Measurements from ENCODE around the gene PPM1B. TPM values are rescaled to one million over a fixed set of nuclear protein-coding genes. Genes with fewer than 3 reads are reported as not detected.

Gene PPM1B
- total RNA-seq, 1 donor from 2014 or later: 36.2 TPM

DNA sequence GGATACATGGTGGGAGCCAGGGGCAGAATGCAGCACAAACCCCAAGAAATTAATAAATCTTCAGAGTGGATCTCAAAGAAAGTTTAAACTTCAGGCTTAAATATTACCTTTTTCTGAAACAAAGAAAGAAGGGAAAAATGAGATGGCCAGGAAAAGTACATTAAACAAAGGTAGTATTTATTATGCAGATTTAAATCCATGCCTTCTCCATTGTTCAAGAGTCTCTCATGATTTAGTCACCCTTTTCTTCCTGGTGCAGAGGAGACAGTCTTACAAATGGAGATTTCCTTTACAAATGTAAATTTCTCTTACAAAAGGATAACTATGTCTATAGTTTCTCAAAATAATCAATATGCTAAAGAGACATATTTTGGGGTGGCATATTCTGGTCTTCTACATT lies 33.4 kb upstream of the PPM1B start:
- peaks cover under 1% of the 10 kb centered on the region for H3K27me3 Mint-ChIP-seq (ENCODE audit: unreplicated experiment)
- TF ChIP-seq CTCF (IDR thresholded peaks at IDR 0.05): no peak
- peaks cover 9% of the 10 kb centered on the region for H3K4me1 Mint-ChIP-seq (ENCODE audit: unreplicated experiment)
- H3K9me3 Mint-ChIP-seq (ENCODE audit: unreplicated experiment): no peaks in the 10 kb centered on the region
- no peaks in the 10 kb centered on the region for H3K36me3 Mint-ChIP-seq (ENCODE audit: unreplicated experiment)
- no peak overlapping the region for H3K27ac Mint-ChIP-seq (ENCODE audit: unreplicated experiment)
- H3K4me3 Mint-ChIP-seq (ENCODE audit: unreplicated experiment): no peak overlapping the region
- DNase-seq (ENCODE audit: extremely low spot score, unreplicated experiment): no peak

GRCh38 chr2:44135771-44136170 lies 32.9 kb upstream of the PPM1B start:
- Mint-ChIP-seq H3K27me3 (ENCODE audit: unreplicated experiment) (peaks cover 2% of the 10 kb centered on the region), H3K4me3 (ENCODE audit: unreplicated experiment) (no peak overlapping the region), H3K9me3 (ENCODE audit: unreplicated experiment) (no peaks in the 10 kb centered on the region), H3K27ac (ENCODE audit: unreplicated experiment) (no peak overlapping the region), H3K4me1 (ENCODE audit: unreplicated experiment) (peaks cover 6% of the 10 kb centered on the region), H3K36me3 (ENCODE audit: unreplicated experiment) (no peaks in the 10 kb centered on the region)
- no peak for TF ChIP-seq CTCF (IDR thresholded peaks at IDR 0.05)
- no peak for DNase-seq (ENCODE audit: extremely low spot score, unreplicated experiment)

- Mint-ChIP-seq H3K27ac (ENCODE audit: unreplicated experiment) (no peak overlapping the region), H3K36me3 (ENCODE audit: unreplicated experiment) (no peaks in the 10 kb centered on the region), H3K27me3 (ENCODE audit: unreplicated experiment) (peaks cover 2% of the 10 kb centered on the region), H3K4me3 (ENCODE audit: unreplicated experiment) (no peak overlapping the region), H3K9me3 (ENCODE audit: unreplicated experiment) (no peaks in the 10 kb centered on the region), H3K4me1 (ENCODE audit: unreplicated experiment) (peaks cover 6% of the 10 kb centered on the region)
- DNase-seq (ENCODE audit: extremely low spot score, unreplicated experiment): no peak
- no peak for TF ChIP-seq CTCF (IDR thresholded peaks at IDR 0.05)
Observed at GRCh38 chr2:44136252-44136651, 32.4 kb upstream of the PPM1B start.

- Mint-ChIP-seq H3K36me3 (ENCODE audit: unreplicated experiment) (no peaks in the 10 kb centered on the region), H3K9me3 (ENCODE audit: unreplicated experiment) (no peaks in the 10 kb centered on the region), H3K27ac (ENCODE audit: unreplicated experiment) (no peak overlapping the region), H3K27me3 (ENCODE audit: unreplicated experiment) (peaks cover 2% of the 10 kb centered on the region), H3K4me3 (ENCODE audit: unreplicated experiment) (no peak overlapping the region), H3K4me1 (ENCODE audit: unreplicated experiment) (peaks cover 6% of the 10 kb centered on the region)
- TF ChIP-seq CTCF (IDR thresholded peaks at IDR 0.05): no peak
- DNase-seq (ENCODE audit: extremely low spot score, unreplicated experiment): no peak
Observed at GRCh38 chr2:44137048-44137447, 31.6 kb upstream of the PPM1B start.

DNA sequence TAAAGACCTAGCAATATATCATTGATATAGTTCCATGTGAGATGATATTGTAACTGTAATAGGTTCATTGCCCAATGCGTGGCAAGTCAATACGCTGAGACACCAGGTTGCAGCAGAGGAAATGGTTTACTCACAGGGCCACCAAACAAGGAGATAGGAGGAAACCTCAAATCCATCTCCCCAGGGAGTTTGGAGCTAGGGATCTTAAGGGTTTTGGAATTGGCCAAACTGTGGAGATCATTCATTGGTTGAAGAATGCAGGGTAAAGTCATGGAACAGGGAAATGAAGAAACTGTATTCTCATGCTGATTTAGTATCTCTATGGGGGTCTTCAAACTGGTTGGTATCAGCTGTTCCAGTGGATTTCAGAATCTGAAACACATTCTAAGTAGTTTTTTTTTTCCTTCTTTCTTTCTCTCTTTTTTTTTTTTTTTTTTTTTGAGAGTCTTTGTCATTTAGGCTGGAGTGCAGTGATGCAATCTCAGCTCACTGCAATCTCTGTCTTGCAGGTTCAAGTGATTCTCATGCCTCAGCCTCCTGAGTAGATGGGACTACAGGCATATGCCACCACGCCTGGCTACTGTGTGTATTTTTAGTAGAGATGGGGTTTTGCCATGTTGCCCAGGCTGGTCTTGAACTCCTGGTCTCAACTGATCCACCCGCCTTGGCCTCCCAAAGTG lies 30.7 kb upstream of the PPM1B start:
- Mint-ChIP-seq H3K4me1 (ENCODE audit: unreplicated experiment) (peaks cover 6% of the 10 kb centered on the region), H3K27ac (ENCODE audit: unreplicated experiment) (no peak overlapping the region), H3K4me3 (ENCODE audit: unreplicated experiment) (no peak overlapping the region), H3K9me3 (ENCODE audit: unreplicated experiment) (no peaks in the 10 kb centered on the region), H3K27me3 (ENCODE audit: unreplicated experiment) (peaks cover 2% of the 10 kb centered on the region), H3K36me3 (ENCODE audit: unreplicated experiment) (no peaks in the 10 kb centered on the region)
- DNase-seq (ENCODE audit: extremely low spot score, unreplicated experiment): no peak
- TF ChIP-seq CTCF (IDR thresholded peaks at IDR 0.05): no peak

Data from osteocyte (in vitro differentiated cells).